Measurements from ENCODE around the gene PSMB5. TPM values are rescaled to one million over a fixed set of nuclear protein-coding genes. Genes with fewer than 3 reads are reported as not detected.

PSMB5 gene
- total and polyA plus RNA-seq, 2 of the 13 experiments (the other 11 are each of a cell fraction or from before 2014, with no cell fraction given): 705 to 871 TPM

DNA sequence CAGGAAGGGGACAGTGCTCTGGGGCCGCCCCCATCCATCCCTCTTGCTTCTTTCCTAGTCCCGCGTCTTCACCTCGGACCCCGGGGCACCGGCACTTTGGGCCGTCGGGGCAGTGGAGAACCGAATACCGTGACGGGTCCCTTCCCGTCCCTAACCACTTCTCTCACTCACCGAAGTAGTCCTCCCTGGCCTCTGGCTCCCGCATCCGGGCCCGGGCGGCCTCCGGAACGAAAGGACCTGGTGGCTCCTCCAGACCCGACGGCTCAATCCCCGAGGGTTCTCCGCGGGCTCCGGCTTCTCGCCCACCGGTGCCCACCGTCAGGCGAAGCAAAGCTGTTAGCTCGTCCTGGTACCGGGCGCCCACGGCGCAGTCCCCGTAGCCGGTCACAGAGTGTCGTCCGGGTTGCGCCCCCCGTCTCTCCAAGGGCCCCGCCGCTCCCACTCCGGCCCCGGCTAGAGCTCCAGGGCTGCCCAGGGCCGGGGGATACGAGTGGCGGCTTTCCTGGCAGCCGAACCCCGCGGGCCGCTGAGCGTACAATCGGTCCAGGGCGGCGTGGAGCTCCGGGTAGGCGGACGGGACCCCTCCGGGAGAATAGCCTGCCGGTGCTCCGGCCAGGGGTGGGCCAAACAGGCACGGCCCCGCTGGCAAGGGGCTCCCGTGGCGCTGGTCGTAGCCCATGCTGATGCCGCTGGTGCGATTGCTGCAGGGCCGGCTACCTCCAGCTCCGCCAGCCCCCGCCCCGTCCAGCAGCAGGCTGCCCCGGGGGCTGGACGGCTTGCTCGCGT, 53.4 kb downstream of the PSMB5 start (continued):
- TF ChIP-seq FOXO1 (CRISPR knock-in tag; IDR thresholded peaks at IDR 0.05): no peak; the same call in 1 of the 2 replicates
- TF ChIP-seq ZBTB3 (CRISPR knock-in tag; IDR thresholded peaks at IDR 0.05; ENCODE audit: borderline replicate concordance, low read depth): peak; percentile 19; the same call in 1 of the 2 replicates
- no peak for TF ChIP-seq TEAD2 (CRISPR knock-in tag; IDR thresholded peaks at IDR 0.05)

- Histone ChIP-seq H4K20me1 (ENCODE audit: insufficient read depth, low read length) (no peaks in the 10 kb centered on the region), H3K27ac (ENCODE audit: extremely low read length, insufficient read depth, low read length) (peak overlapping the region; percentile 97), H3K36me3 (replicated peaks in 1 of 2; ENCODE audit: control insufficient read depth in 1 of 2, insufficient read depth in 2 of 2, low read length in 2 of 2) (peaks cover 7 to 20% of the 10 kb centered on the region in 2 experiments), H3K9ac (ENCODE audit: insufficient read depth, low read depth, low read length) (peak overlapping the region; percentile 98), H2AFZ (ENCODE audit: low read length) (no peak overlapping the region), H3K9me3 (ENCODE audit: low read length) (no peaks in the 10 kb centered on the region), H3K4me1 (ENCODE audit: insufficient read depth, low read length) (peaks cover 75% of the 10 kb centered on the region), H3K4me2 (ENCODE audit: low read depth, low read length) (peak overlapping the region; percentile 99), H3K27me3 (ENCODE audit: control insufficient read depth in 1 of 2, insufficient read depth in 2 of 2, low read length in 2 of 2) (no peaks in the 10 kb centered on the region; a peak in 1 of 5 replicates), H3K4me3 (replicated peaks in 1 of 3; ENCODE audit: insufficient read depth in 1 of 3, low read depth in 2 of 3, low read length in 3 of 3) (peak overlapping the region; percentile 86 to 98 (median 89)), H3K79me2 (ENCODE audit: insufficient read depth, low read length) (peaks cover 66% of the 10 kb centered on the region)
- POLR2A ChIA-PET: interaction anchor here (0.6 to 25.8 kb wide), 16 partner anchors 14 to 419 kb away, joined by 3 to 1670 read pairs (median 19); partner anchors contain the start of genes ACIN1, C14orf119, CDH24 and HAUS4
- ATAC-seq (peak; percentile 4), FAIRE-seq (no peak), DNase-seq (ENCODE audit: low spot score) (peak; percentile 76)
- no TSS peak for BruUV-seq (replicated peaks)
- WGBS (ENCODE audit: low lambda C conversion rate): under 1% methylated on average over 15 of the region's 41 CpGs
- in situ Hi-C loops (cut with HindIII; ENCODE audit: extremely low pct_ligation_motif_present, low pct_unique_long_range_greater_than_20kb): no loop called here
- CTCF ChIA-PET (ENCODE audit: low intra/inter-chr PET ratio, low total read pairs): interaction anchor here (1.1 to 1.3 kb wide), 2 partner anchors 77 to 88 kb away, joined by 3 read pairs; partner anchors contain the start of gene CDH24
- intact Hi-C loops (cut with micrococcal nuclease; ENCODE audit: unreplicated experiment): loop anchor here (5.0 to 10.0 kb wide), 2 partner anchors 108 to 324 kb away; partner anchors contain the start of genes BCL2L2, LRP10 and PPP1R3E
- TF ChIP-seq ZNF496 (CRISPR knock-in tag; IDR thresholded peaks at IDR 0.05; ENCODE audit: insufficient replicate concordance) (no peak), MTA1 (CRISPR knock-in tag; IDR thresholded peaks at IDR 0.05; ENCODE audit: borderline replicate concordance) (peak; percentile 79), ZNF281 (CRISPR knock-in tag; IDR thresholded peaks at IDR 0.05; ENCODE audit: borderline replicate concordance) (peak; percentile 94), RXRA (CRISPR knock-in tag; IDR thresholded peaks at IDR 0.05) (peak; percentile 34), PHF8 (CRISPR knock-in tag; IDR thresholded peaks at IDR 0.05) (0 out of 2 replicates have a peak, but pooled peaks have one; percentile 9), ZBTB8A (CRISPR knock-in tag; IDR thresholded peaks at IDR 0.05; ENCODE audit: borderline replicate concordance, low read depth) (no peak), ZNF792 (CRISPR knock-in tag; IDR thresholded peaks at IDR 0.05) (peak; percentile 28; the same call in 1 of the 2 replicates)
- TF ChIP-seq, protein P1, sequence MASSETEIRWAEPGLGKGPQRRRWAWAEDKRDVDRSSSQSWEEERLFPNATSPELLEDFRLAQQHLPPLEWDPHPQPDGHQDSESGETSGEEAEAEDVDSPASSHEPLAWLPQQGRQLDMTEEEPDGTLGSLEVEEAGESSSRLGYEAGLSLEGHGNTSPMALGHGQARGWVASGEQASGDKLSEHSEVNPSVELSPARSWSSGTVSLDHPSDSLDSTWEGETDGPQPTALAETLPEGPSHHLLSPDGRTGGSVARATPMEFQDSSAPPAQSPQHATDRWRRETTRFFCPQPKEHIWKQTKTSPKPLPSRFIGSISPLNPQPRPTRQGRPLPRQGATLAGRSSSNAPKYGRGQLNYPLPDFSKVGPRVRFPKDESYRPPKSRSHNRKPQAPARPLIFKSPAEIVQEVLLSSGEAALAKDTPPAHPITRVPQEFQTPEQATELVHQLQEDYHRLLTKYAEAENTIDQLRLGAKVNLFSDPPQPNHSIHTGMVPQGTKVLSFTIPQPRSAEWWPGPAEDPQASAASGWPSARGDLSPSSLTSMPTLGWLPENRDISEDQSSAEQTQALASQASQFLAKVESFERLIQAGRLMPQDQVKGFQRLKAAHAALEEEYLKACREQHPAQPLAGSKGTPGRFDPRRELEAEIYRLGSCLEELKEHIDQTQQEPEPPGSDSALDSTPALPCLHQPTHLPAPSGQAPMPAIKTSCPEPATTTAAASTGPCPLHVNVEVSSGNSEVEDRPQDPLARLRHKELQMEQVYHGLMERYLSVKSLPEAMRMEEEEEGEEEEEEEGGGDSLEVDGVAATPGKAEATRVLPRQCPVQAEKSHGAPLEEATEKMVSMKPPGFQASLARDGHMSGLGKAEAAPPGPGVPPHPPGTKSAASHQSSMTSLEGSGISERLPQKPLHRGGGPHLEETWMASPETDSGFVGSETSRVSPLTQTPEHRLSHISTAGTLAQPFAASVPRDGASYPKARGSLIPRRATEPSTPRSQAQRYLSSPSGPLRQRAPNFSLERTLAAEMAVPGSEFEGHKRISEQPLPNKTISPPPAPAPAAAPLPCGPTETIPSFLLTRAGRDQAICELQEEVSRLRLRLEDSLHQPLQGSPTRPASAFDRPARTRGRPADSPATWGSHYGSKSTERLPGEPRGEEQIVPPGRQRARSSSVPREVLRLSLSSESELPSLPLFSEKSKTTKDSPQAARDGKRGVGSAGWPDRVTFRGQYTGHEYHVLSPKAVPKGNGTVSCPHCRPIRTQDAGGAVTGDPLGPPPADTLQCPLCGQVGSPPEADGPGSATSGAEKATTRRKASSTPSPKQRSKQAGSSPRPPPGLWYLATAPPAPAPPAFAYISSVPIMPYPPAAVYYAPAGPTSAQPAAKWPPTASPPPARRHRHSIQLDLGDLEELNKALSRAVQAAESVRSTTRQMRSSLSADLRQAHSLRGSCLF (CRISPR knock-in tag; IDR thresholded peaks at IDR 0.05; ENCODE audit: borderline replicate concordance): no peak
These were observed 54.0 kb downstream of the PSMB5 start for GRCh38 chr14:22980672-22981089.
